ENCODE results near the gene RBM8A.

GRCh38 chr1:145871994-145872924 is 55.0 kb downstream of the RBM8A start:
- TF ChIP-seq CTCF (conservative IDR thresholded peaks at IDR 0.05; ENCODE audit: low read length) (no peak), EZH2phosphoT487 (IDR thresholded peaks at IDR 0.05; ENCODE audit: borderline replicate concordance, low read depth, low read length) (no peak)
